Tibial artery (tissue), 4 donors: Measurements from ENCODE around the gene FRAS1.

Experiments
- DNase-seq, 2 donors: peaks; one replicate each; pipeline ENCODE4 v3.0.0-alpha.2; 2019
- H3K27ac ChIP-seq, 2 donors: fragments of 200-600 bp; sonication (generic) in 1 of 2; 1 replicate in 1 of 2; 2 replicates in 1 of 2; pipeline ENCODE4 v1.5.1; 2018 to 2019; ENCODE audit warnings: mild to moderate bottlenecking in 1 of 2
- H3K27me3 ChIP-seq, 2 donors: fragments of 200-600 bp; sonication (generic) in 1 of 2; one replicate each; pipeline versions ENCODE4 v1.5.1 to v1.6.0; 2016 to 2019
- H3K36me3 ChIP-seq, 3 donors: fragments of 200-600 bp; sonication (generic) in 2 of 3; one replicate each; pipeline ENCODE4 v1.5.1; 2016 to 2019; ENCODE audit warnings: mild to moderate bottlenecking in 2 of 3
- H3K4me1 ChIP-seq, 4 donors: fragments of 200-600 bp; sonication (generic) in 2 of 4; 1 replicate in 3 of 4; 2 replicates in 1 of 4; pipeline ENCODE4 v1.5.1; 2016 to 2019
- H3K4me3 ChIP-seq, 2 donors: fragments of 200-600 bp; sonication (generic) in 1 of 2; 1 replicate in 1 of 2; 2 replicates in 1 of 2; pipeline ENCODE4 v1.5.1; 2018 to 2019; ENCODE audit warnings: mild to moderate bottlenecking in 2 of 2
- H3K9me3 ChIP-seq, 3 donors: fragments of 200-600 bp; sonication (generic) in 1 of 3; one replicate each; pipeline ENCODE4 v1.5.1; 2016 to 2019
- CTCF ChIP-seq, 2 experiments: fragments of 200-600 bp in 1 of 2; fragments of 450-650 bp in 1 of 2; IDR thresholded peaks; one replicate each; pipeline ENCODE4 v1.5.1; 2017 to 2019; ENCODE audit warnings: antibody characterized with exemption in 2 of 2, mild to moderate bottlenecking in 1 of 2, moderate library complexity in 1 of 2
- intact Hi-C: fragments of 100-400 bp; cut with DNase I; formaldehyde crosslinking; loops from one replicate; pipeline ENCODE4 v1.15.0; 2023; ENCODE audit warnings: low total_unique reads

Gene FRAS1

GRCh38 chr4:78061939-78062570 lies 4.9 kb downstream of the FRAS1 start:
- DNase-seq = no peak
- no peaks in the 10 kb centered on the region for H3K36me3 ChIP-seq
- no peaks in the 10 kb centered on the region for H3K9me3 ChIP-seq
- intact Hi-C loops = no loop called here
- no peak overlapping the region for H3K4me3 ChIP-seq
- no peak overlapping the region for H3K27ac ChIP-seq
- H3K27me3 ChIP-seq = no peaks in the 10 kb centered on the region
- H3K4me1 ChIP-seq = peaks cover 0 to 23% (median 15%) of the 10 kb centered on the region in 4 donors
- no peak for TF ChIP-seq CTCF (IDR thresholded peaks at IDR 0.05)

DNA sequence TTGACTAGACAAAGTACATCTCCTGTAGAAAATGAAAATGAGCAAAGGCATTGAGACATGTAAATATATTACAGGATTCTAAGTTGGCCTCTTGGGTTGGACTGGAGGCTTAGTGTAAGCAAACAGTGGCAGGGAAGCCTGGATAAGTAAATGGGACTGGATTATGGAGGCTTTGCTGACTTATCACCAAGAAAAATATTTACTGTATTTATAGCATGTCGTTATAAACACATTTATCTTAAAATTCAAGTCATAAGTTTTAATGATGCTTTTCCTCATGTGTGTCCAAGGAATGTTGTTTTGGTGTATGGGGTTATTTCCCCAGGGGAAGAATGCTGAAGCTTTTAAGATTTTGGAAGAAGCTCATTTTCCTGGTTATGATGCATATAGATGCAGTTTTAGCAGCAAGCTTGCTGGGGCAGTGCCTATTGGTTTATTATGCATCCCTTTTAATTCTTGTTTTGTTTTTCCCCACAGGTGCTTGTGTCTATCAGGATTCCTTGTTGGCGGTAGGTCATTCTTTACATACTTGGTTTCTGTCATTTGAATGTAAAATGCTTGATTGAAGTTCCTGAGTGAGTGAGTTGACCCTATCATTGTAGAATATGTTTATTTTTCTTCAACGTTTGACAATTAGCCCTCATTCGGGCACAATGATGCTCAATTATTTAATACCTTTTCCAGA lies 8.5 kb downstream of the FRAS1 start:
- Histone ChIP-seq H3K9me3 (no peaks in the 10 kb centered on the region), H3K36me3 (no peaks in the 10 kb centered on the region)
- no peak for DNase-seq

GRCh38 chr4:78068481-78068880 lies 11.4 kb downstream of the FRAS1 start:
- no peak for DNase-seq
- no peaks in the 10 kb centered on the region for H3K27me3 ChIP-seq
- H3K4me1 ChIP-seq = no peaks in the 10 kb centered on the region
- no peak overlapping the region for H3K27ac ChIP-seq
- intact Hi-C loops = no loop called here
- no peaks in the 10 kb centered on the region for H3K36me3 ChIP-seq
- no peak for TF ChIP-seq CTCF (IDR thresholded peaks at IDR 0.05)
- no peak overlapping the region for H3K4me3 ChIP-seq
- no peaks in the 10 kb centered on the region for H3K9me3 ChIP-seq

More for the DNA sequence above, 8.5 kb downstream of the FRAS1 start:
- Histone ChIP-seq H3K27me3 (no peaks in the 10 kb centered on the region), H3K4me1 (no peaks in the 10 kb centered on the region), H3K4me3 (no peak overlapping the region), H3K27ac (no peak overlapping the region)
- no peak for TF ChIP-seq CTCF (IDR thresholded peaks at IDR 0.05)
- intact Hi-C loops = no loop called here

GRCh38 chr4:78069319-78069718 lies 12.2 kb downstream of the FRAS1 start:
- no peak overlapping the region for H3K27ac ChIP-seq
- intact Hi-C loops = no loop called here
- TF ChIP-seq CTCF (IDR thresholded peaks at IDR 0.05) = no peak
- no peak overlapping the region for H3K4me3 ChIP-seq
- H3K27me3 ChIP-seq = no peaks in the 10 kb centered on the region
- no peaks in the 10 kb centered on the region for H3K4me1 ChIP-seq
- H3K36me3 ChIP-seq = no peaks in the 10 kb centered on the region
- H3K9me3 ChIP-seq = no peaks in the 10 kb centered on the region
- no peak for DNase-seq

DNA sequence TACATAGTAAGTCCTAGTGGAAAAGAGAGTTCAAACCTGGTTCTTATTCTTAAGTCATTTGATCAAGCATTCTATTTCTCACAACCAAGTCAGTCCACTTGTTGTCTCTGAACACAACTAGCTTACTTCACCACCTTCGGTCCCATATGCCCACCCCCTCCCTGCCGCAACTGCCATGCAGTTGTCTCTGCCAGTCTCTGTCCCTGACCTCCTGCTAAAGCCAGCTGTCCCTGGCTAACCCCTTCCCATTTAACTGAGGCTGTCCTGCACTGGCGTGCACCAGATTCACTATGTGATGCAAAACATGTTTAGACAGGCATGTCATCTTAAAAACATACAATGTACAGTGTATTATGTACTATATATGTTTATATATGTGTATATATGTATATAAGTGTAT lies 12.7 kb downstream of the FRAS1 start:
- DNase-seq = no peak
- no peak for TF ChIP-seq CTCF (IDR thresholded peaks at IDR 0.05)
- Histone ChIP-seq H3K4me1 (no peaks in the 10 kb centered on the region), H3K27me3 (no peaks in the 10 kb centered on the region), H3K27ac (no peak overlapping the region), H3K4me3 (no peak overlapping the region), H3K36me3 (no peaks in the 10 kb centered on the region), H3K9me3 (no peaks in the 10 kb centered on the region)
- intact Hi-C loops = no loop called here
